Liver (tissue), 2 donors: ENCODE results near the gene BCAR3.

ENCODE experiments used
- TF ChIP-seq, protein P1 (sequence below): fragments of 150-350 bp; IDR thresholded peaks from 2 replicates; pipeline ENCODE4 v1.5.1; 2017; ENCODE audit warnings: improper control_type of control experiment, low read depth, low read length; ENCODE audit not compliant: missing input control
- TF ChIP-seq, protein P2 (sequence below): IDR thresholded peaks from 2 replicates; pipeline ENCODE4 v1.6.1; 2016; ENCODE audit warnings: antibody characterized with exemption
- donor health status: healthy.

- TF ChIP-seq, protein P1, sequence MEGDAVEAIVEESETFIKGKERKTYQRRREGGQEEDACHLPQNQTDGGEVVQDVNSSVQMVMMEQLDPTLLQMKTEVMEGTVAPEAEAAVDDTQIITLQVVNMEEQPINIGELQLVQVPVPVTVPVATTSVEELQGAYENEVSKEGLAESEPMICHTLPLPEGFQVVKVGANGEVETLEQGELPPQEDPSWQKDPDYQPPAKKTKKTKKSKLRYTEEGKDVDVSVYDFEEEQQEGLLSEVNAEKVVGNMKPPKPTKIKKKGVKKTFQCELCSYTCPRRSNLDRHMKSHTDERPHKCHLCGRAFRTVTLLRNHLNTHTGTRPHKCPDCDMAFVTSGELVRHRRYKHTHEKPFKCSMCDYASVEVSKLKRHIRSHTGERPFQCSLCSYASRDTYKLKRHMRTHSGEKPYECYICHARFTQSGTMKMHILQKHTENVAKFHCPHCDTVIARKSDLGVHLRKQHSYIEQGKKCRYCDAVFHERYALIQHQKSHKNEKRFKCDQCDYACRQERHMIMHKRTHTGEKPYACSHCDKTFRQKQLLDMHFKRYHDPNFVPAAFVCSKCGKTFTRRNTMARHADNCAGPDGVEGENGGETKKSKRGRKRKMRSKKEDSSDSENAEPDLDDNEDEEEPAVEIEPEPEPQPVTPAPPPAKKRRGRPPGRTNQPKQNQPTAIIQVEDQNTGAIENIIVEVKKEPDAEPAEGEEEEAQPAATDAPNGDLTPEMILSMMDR = no peak
- TF ChIP-seq, protein P2, sequence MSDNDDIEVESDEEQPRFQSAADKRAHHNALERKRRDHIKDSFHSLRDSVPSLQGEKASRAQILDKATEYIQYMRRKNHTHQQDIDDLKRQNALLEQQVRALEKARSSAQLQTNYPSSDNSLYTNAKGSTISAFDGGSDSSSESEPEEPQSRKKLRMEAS = no peak
Observed at GRCh38 chr1:93690921-93691789, 9.5 kb upstream of the BCAR3 start.
